ENCODE measurements around the gene ADAR. TPM values are rescaled to one million over a fixed set of nuclear protein-coding genes. Genes with fewer than 3 reads are reported as not detected.

ADAR gene
- total and polyA plus RNA-seq, 2 donors (not counting 3 experiments of a cell fraction or from before 2014, with no cell fraction given), result 88.2 to 141 TPM

DNA sequence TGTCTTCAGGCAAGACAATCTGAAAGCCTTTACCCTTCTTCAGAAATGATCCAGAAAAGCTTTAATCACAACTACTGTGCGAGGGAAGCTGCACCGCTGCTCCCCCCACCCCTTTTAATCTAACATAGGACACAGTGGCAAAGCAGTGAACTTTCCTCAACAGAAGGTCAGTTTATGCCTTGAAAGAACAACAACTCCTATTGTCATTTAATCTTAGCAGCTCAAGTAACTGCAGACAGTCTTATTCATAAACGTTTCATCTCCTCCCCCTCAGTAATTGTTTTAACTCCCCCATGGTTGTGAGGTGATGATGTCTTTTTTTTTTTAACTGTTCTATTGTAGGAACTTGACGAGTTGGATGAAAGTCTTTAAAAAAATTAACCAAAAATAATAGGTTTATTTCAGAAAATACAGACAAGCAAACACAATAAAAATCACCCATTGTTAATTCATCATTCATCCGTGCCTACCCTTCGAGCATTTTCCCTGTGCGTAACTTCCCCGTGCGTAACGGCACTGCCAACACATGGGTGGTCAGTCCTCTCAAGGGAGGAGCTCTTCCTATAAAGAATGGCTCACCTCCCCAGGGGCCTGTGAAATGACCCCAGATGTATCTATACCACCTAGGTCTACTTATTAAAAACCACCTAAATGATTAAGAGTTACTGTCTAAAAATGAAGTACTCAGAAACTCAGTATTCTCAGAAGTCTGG is 3.3 kb upstream of the ADAR start:
- no peak for TF ChIP-seq FOS (IDR thresholded peaks at IDR 0.05; ENCODE audit: borderline replicate concordance, insufficient read depth, low read length)
- TF ChIP-seq GATA2 (IDR thresholded peaks at IDR 0.05; ENCODE audit: insufficient read depth, insufficient read length, low read depth, low read length), result no peak
- no peak for TF ChIP-seq POLR2AphosphoS5 (IDR thresholded peaks at IDR 0.05; ENCODE audit: insufficient read depth, low read depth, low read length)
- TF ChIP-seq, protein P1, sequence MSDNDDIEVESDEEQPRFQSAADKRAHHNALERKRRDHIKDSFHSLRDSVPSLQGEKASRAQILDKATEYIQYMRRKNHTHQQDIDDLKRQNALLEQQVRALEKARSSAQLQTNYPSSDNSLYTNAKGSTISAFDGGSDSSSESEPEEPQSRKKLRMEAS (IDR thresholded peaks at IDR 0.05; ENCODE audit: insufficient read depth, insufficient read length), result no peak
- no peak for TF ChIP-seq MYC (IDR thresholded peaks at IDR 0.05; ENCODE audit: low read depth, low read length)
- TF ChIP-seq, protein P2, sequence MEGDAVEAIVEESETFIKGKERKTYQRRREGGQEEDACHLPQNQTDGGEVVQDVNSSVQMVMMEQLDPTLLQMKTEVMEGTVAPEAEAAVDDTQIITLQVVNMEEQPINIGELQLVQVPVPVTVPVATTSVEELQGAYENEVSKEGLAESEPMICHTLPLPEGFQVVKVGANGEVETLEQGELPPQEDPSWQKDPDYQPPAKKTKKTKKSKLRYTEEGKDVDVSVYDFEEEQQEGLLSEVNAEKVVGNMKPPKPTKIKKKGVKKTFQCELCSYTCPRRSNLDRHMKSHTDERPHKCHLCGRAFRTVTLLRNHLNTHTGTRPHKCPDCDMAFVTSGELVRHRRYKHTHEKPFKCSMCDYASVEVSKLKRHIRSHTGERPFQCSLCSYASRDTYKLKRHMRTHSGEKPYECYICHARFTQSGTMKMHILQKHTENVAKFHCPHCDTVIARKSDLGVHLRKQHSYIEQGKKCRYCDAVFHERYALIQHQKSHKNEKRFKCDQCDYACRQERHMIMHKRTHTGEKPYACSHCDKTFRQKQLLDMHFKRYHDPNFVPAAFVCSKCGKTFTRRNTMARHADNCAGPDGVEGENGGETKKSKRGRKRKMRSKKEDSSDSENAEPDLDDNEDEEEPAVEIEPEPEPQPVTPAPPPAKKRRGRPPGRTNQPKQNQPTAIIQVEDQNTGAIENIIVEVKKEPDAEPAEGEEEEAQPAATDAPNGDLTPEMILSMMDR (IDR thresholded peaks at IDR 0.05; ENCODE audit: extremely low read depth in 1 of 2, insufficient read depth in 1 of 2, low read depth in 1 of 2, low read length in 2 of 2), result no peak
- FAIRE-seq (peak; percentile 55), DNase-seq (ENCODE audit: low read depth, low spot score) (no peak)
- CTCF ChIA-PET, result interaction anchor here (0.7 to 1.7 kb wide), 2 partner anchors 11 to 16 kb away, joined by 3 to 4 read pairs; no protein-coding TSS in a partner anchor
- Histone ChIP-seq H3K27me3 (ENCODE audit: control insufficient read depth in 2 of 2, insufficient read depth in 2 of 2, low read length in 2 of 2) (no peaks in the 10 kb centered on the region), H3K4me1 (ENCODE audit: control insufficient read depth, extremely low read depth, insufficient read depth, low read length) (peaks cover 6% of the 10 kb centered on the region), H3K27ac (ENCODE audit: insufficient read depth, low read depth, low read length) (no peak overlapping the region), H4K20me1 (replicated peaks; ENCODE audit: control insufficient read depth, extremely low read depth, insufficient read depth, low read length) (no peaks in the 10 kb centered on the region), H3K4me2 (ENCODE audit: insufficient read depth, low read length) (no peak overlapping the region), H2AFZ (ENCODE audit: low read depth, low read length) (no peak overlapping the region), H3K9ac (replicated peaks; ENCODE audit: extremely low read depth, insufficient read depth, low read length) (no peak overlapping the region), H3K79me2 (ENCODE audit: control insufficient read depth, insufficient read depth, low read length) (peaks cover 59% of the 10 kb centered on the region), H3K9me1 (replicated peaks; ENCODE audit: control insufficient read depth, extremely low read depth, insufficient read depth, low read length) (no peaks in the 10 kb centered on the region), H3K9me3 (replicated peaks; ENCODE audit: control insufficient read depth, insufficient read depth, low read length) (no peaks in the 10 kb centered on the region), H3K4me3 (replicated peaks in 1 of 3; ENCODE audit: insufficient read depth in 1 of 3, low read depth in 1 of 3, low read length in 3 of 3) (no peak overlapping the region), H3K36me3 (ENCODE audit: control insufficient read depth in 2 of 2, extremely low read depth in 1 of 2, insufficient read depth in 2 of 2, low read length in 2 of 2) (no peaks in the 10 kb centered on the region)
- POLR2A ChIA-PET, result no interaction called here
- intact Hi-C loops (cut with micrococcal nuclease) (no loop called here), dilution Hi-C loops (cut with MboI; ENCODE audit: extremely low pct_ligation_motif_present, low sequenced_read_pairs) (no loop called here)
- no TSS peak for BruUV-seq (replicated peaks)

Data from endothelial cell of umbilical vein (primary cell).